Measurements from ENCODE around the gene CCDC107. TPM values are rescaled to one million over a fixed set of nuclear protein-coding genes. Genes with fewer than 3 reads are reported as not detected.
"Not testable (repeated sequence)": the region's sequence is repeated elsewhere in the genome, so short reads cannot be mapped to it uniquely, and the experiment has no call there.

CCDC107 gene
- polyA plus RNA-seq, 5 donors: 9.3 to 22.5 (median 9.8) TPM

GRCh38 chr9:35636135-35636876, 21.8 kb upstream of the CCDC107 start:
- DNase-seq: no peak

- DNase-seq: not testable (repeated sequence)
These were observed 21.2 kb upstream of the CCDC107 start for GRCh38 chr9:35636877-35637246.

- not testable (repeated sequence) for DNase-seq
These were observed 20.6 kb upstream of the CCDC107 start for GRCh38 chr9:35637427-35637955.

GRCh38 chr9:35638751-35639150, 19.3 kb upstream of the CCDC107 start:
- DNase-seq: not testable (repeated sequence)

GRCh38 chr9:35639225-35639624, 18.9 kb upstream of the CCDC107 start:
- not testable (repeated sequence) for DNase-seq

GRCh38 chr9:35639631-35640030, 18.5 kb upstream of the CCDC107 start:
- no peak for DNase-seq

GRCh38 chr9:35640431-35640830, 17.7 kb upstream of the CCDC107 start:
- not testable (repeated sequence) for DNase-seq

GRCh38 chr9:35641478-35641877, 16.6 kb upstream of the CCDC107 start:
- DNase-seq: not testable (repeated sequence)

- DNase-seq: no peak
These were observed 15.0 kb upstream of the CCDC107 start for GRCh38 chr9:35643046-35643445.

- not testable (repeated sequence) for DNase-seq
These were observed 12.4 kb upstream of the CCDC107 start for GRCh38 chr9:35645736-35646135.

GRCh38 chr9:35646153-35646532, 11.9 kb upstream of the CCDC107 start:
- no peak for DNase-seq

- peak; percentile 95 to 96 for DNase-seq
These were observed 11.4 kb upstream of the CCDC107 start for GRCh38 chr9:35646533-35647265.

GRCh38 chr9:35649431-35650340, 8.4 kb upstream of the CCDC107 start:
- no peak for DNase-seq

GRCh38 chr9:35650341-35651158, 7.5 kb upstream of the CCDC107 start, which contains the start of gene SIT1:
Gene SIT1, minus strand, starts transcription at chr9:35650931. Its CDS starts 78 bp downstream, at chr9:35650853.
- DNase-seq: no peak

GRCh38 chr9:35651956-35652828, 5.9 kb upstream of the CCDC107 start:
- no peak for DNase-seq

- no peak for DNase-seq
These were observed 5.3 kb upstream of the CCDC107 start for GRCh38 chr9:35652829-35653209.

GRCh38 chr9:35653611-35654010, 4.5 kb upstream of the CCDC107 start:
- DNase-seq: no peak

- DNase-seq: no peak
These were observed 1.7 kb upstream of the CCDC107 start for GRCh38 chr9:35656348-35656747.

- peak in 1 of 2 donors; percentile 66 for DNase-seq
These were observed 1.1 kb upstream of the CCDC107 start for GRCh38 chr9:35656831-35657545.

Data from right lung (tissue), 5 donors.